IPS DF 19.7 (cell line): ENCODE data around the gene RXFP4.
"Not testable (repeated sequence)": the region's sequence is repeated elsewhere in the genome, so short reads cannot be mapped to it uniquely, and the experiment has no call there.

Experiments used
- DNase-seq: peaks from one replicate; pipeline ENCODE4 v3.0.0-alpha.2; 2013; ENCODE audit warnings: low read depth, low spot score

Gene RXFP4

DNA sequence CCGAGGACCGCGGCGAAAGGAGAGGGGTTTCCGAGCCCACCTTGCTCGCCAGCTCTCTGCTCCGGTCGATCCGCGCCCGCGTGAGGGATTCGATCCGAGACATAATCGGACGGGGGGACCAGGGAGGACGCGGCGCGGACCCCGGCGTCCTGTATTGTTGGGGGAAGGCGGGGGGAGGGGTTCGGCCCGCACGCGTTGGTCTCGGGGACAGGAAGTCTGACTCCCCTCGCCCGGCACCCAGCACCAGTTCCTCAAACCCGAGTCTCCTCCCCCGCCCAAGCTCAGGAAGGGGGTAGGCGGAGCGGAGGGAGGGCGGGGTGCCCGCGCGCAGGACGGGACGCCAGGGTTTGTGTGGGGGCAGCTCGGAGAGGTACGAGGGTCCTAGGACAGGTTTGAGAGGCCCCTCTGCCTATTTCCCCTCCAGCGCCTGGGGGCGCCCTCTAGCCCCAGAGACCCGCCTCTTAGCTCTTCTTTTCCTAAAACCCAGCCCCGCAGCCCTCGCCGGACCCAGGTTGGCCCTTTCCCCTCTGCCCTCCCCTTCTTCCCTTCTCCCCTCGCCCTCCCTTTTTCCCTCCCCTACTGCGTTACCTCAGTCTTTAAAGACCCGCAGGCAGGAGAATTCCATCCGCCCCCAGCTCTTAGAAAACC is 37.0 kb downstream of the RXFP4 start, which contains the start of gene ARHGEF2:
ARHGEF2 (minus strand) TSS at position 223 of the 648 bp plus-strand sequence; CDS start at position 103, 120 bp downstream.
- peak; percentile 85 for DNase-seq

GRCh38 chr1:155978973-155979429 is 37.6 kb downstream of the RXFP4 start:
- DNase-seq, result no peak

GRCh38 chr1:155979597-155980343 is 38.3 kb downstream of the RXFP4 start:
- no peak for DNase-seq

DNA sequence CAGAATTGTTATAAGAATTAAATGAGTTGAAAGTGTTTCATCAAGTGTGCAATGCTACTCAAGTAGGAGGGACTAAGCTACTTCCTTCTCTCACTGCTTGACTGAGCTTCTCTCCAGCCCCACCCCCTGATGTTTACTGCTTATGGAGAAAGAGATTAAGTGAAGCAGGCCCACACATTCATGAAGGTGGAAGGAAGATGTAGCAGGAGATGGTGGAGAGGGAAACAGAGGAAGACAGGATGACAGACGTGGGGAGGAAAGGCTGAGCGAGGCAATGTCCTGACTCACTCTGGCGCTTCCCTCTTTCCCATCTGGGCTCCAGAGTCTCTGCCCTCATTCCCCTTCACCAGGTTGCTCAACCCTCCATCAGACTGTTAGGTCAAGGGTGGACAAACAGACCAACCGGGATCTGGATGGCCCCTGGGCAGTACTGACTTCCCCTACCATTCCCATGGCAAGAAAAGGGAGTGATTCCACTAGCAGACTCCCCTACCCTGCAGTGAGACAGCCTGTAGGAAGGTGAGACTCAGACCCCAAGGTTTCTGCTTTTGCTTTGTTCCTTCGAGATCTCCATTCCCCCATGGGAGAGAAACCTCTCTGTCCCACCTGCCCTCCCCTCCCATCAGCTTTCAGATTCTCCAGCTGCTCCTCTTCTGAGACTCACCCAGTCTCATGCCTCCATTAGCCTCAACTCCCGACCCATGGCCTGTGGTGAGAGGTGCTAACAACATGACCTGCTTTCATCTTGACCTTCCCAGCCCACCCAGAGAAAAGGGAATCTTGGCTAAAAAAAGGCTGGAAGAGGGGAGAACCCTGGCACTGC is 40.0 kb downstream of the RXFP4 start:
- no peak for DNase-seq

DNA sequence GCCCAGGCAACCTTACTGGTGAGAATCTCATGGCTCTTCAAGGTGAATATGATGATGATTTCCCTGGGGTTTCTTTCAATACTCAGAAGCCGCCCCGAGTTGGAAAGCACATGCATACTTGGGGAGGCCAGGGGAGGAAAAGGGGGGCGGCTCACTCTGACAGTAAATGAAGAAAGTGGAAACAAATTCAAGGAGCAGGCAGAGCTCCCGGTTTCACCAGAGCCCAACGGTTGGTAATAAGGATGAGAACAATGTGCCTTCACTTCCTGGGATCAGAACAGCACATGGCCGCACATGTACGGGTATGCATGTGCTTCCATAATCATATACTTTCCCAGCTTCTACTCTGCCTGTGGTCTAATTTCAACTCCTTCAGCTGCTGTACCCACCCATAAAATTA is 40.7 kb downstream of the RXFP4 start:
- DNase-seq, result no peak

DNA sequence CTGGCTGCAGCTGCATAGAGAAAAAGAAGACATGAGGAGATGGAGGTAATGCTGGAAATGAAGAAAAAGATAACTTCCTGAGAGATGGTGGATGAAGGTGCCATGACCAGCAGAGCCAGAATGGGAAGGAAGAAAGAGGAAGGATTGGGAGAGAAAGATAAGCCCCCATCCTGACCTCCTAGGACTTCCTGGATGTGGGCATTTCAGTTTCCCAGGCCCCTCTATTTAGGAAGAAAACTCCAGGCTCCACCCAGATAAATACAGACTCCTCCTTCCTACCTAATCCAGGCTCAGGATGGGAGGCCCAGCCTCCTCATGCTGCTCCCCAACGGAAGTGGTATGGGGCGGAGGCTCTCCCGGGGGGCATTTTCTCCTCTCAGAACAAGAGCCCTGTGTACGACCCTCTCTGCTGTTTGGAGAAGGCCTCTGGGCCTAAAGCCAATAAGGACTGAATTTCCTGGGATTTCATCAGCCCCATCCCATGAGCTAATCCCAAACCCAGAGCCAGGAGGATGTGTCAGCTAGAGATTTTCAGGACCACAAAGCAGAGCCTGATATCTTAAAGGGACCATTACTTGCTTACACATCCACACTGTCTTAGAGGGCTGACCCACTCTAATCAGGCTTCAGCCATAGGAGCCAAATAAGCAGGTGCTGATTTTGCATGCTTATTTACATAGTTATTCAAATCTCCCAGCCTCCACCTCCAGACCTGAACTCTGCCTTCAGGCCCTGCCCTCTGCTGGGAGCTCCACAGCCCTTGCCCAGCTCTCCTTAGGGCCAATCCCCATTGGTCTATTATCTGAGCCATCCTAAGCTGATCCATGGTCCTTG is 42.0 kb downstream of the RXFP4 start:
- DNase-seq, result no peak

GRCh38 chr1:155984341-155984740 is 42.9 kb downstream of the RXFP4 start:
- DNase-seq, result peak; percentile 77

DNA sequence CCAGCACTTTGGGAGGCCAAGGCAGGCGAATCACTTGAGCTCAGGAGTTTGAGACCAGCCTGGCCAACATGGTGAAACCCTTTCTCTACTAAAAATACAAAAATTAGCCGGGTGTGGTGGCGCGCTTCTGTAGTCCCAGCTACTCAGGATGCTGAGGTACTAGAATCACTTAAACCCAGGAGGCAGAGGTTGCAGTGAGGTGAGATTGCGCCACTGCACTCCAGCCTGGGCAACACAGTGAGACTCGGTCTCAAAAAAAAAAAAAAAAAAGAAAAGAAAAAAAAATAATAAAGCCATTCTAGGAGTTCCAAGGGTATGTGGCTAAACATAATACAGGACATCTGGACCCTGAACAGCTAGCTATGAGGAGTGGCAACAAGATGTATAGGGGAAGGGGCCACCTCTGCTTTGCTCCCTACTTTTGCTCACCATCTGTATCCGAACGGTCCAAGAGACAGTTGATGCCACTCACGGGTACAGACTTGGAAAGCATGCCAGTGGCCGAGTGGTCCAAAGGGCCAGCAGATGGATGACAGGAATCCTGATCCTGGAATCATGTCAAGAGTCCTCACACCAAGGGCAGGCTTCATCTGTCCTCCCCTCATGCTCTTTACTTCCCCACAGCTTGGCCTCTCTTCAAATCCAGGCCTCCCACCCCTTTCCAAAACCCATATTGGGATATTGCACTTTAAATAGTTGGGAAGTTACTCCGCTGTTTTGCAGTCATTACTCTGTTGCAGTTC is 43.6 kb downstream of the RXFP4 start:
- not testable (repeated sequence) for DNase-seq

DNA sequence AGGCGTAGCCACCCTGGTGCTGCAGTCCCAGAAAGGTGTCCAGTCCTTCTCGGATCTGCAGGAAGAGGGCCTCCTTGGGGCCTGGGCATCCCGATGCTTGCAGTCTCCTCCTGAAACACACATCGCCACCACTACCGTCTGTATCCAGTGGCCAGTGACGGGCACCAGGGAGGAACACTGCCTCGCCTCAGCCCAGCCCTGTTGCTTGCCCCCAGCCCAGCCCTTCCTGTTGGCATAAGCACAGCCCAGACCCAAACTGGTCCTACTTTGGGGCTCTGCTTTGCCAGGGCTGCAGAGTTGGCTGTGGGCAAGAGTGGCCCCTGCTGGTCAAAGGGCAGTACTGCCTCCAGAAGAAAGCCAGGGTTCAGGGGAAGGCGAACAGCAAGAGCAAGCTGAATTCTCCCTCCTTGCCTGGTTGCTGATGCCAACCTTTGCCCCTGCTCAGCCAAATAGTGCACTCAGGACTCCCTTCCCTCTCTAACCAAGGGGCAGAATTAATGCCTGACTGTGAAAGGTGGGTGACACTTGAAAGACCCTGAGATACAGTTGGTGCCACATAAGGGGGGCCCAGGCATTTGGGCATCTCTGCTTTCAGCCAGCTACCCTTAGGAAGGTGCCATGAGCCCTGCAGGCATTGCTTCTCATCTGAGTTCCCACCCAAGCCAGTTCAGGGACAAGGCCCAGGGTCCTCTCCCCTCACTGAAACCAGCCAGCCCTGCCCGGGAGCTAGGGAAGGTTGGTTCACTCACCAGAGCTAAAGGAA is 48.0 kb downstream of the RXFP4 start:
- DNase-seq, result no peak

DNA sequence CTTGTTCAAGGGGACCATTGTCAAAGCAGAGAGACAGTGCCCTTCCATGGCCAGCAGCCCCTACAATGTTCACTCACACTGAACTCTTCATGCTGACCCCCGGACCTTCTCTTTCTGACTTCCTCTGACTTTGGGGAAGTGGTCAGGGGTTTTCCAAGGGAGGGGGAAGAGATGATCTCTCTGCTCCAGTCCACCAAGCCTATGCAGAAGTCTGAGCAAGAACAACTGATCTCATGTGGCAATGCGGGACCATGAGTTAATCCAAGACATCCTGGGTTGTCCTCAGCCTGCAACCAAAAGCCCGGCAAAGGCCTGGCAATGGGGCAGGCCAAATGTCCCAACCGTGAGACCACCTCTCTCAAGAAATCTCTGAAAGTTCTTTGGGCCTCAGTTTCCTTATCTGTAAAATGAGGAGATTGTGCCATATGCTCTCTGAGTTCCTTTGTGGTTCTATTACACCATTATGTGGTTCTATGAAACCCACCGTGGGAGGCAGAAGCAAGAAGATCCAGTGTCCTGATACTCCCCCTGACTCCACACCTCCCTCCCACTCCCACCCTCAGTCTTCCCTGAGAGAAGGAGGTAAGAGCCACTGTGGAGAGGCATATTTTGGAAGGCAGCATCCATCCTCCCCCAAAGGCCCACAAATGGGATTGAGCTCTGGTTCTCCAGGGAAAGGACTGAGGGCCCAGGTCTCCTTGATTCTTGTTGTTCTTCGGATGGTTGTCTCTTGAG is 48.7 kb downstream of the RXFP4 start:
- no peak for DNase-seq
